ENCODE data around the gene GSPT1.

Gene GSPT1

GRCh38 chr16:11909653-11910545 lies 5.9 kb downstream of the GSPT1 start:
- DNase-seq: no peak

- no peak for DNase-seq
Observed at GRCh38 chr16:11907160-11907970, 8.4 kb downstream of the GSPT1 start.

- no peak for DNase-seq
Observed at GRCh38 chr16:11903906-11904305, 11.8 kb downstream of the GSPT1 start.

- no peak for DNase-seq
Observed at GRCh38 chr16:11901091-11901490, 14.7 kb downstream of the GSPT1 start.

- DNase-seq: no peak
Observed at GRCh38 chr16:11896486-11897176, 19.1 kb downstream of the GSPT1 start.

- no peak for DNase-seq
Observed at GRCh38 chr16:11893571-11893970, 22.2 kb downstream of the GSPT1 start.

- DNase-seq: no peak
Observed at GRCh38 chr16:11892761-11893160, 23.0 kb downstream of the GSPT1 start.

GRCh38 chr16:11890231-11890965 lies 25.4 kb downstream of the GSPT1 start:
- no peak for DNase-seq

GRCh38 chr16:11886881-11887280 lies 28.9 kb downstream of the GSPT1 start:
- no peak for DNase-seq

GRCh38 chr16:11884035-11884434 lies 31.7 kb downstream of the GSPT1 start:
- no peak for DNase-seq

- DNase-seq: no peak
Observed at GRCh38 chr16:11880007-11880406, 35.7 kb downstream of the GSPT1 start.

- no peak for DNase-seq
Observed at GRCh38 chr16:11877374-11877773, 38.4 kb downstream of the GSPT1 start.

GRCh38 chr16:11876306-11876705 lies 39.5 kb downstream of the GSPT1 start:
- no peak for DNase-seq

- DNase-seq: no peak
Observed at GRCh38 chr16:11875721-11876120, 40.0 kb downstream of the GSPT1 start.

- no peak for DNase-seq
Observed at GRCh38 chr16:11871193-11871592, 44.6 kb downstream of the GSPT1 start.

GRCh38 chr16:11870399-11870798 lies 45.4 kb downstream of the GSPT1 start:
- no peak for DNase-seq

- DNase-seq: no peak
Observed at GRCh38 chr16:11869353-11870228, 46.2 kb downstream of the GSPT1 start.

- DNase-seq: no peak
Observed at GRCh38 chr16:11868412-11868980, 47.3 kb downstream of the GSPT1 start.

GRCh38 chr16:11862489-11862888 lies 53.3 kb downstream of the GSPT1 start:
- no peak for DNase-seq

GRCh38 chr16:11857161-11857560 lies 58.6 kb downstream of the GSPT1 start:
- no peak for DNase-seq

Measured in NCI-H1930 (cell line).